ENCODE measurements around the gene NHP2.

The NHP2 gene

DNA sequence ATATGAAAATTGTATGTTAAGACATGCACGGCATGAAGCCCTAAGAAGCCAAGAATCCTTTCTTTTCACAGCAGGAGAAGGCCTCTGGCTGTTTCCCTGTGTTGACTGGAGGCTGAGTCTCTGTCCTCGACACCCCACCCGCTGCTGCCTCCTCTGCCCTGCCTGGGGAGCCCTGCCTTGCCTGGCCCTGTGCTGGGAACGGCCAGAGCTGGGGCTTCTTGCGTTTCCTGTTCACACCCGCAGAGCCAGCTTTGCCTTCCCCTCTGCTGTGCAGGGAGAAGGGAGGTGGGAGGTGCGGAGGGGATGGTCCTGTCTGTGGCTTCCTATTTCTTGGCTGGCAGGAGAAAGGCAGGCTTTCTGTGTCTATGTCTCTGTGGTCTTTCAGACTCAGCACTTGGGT, 40.3 kb upstream of the NHP2 start:
- Histone ChIP-seq H3K27ac (ENCODE audit: low read depth, low read length) (no peak overlapping the region), H3K4me1 (ENCODE audit: control insufficient read depth in 5 of 5, insufficient read depth in 5 of 5, low read length in 5 of 5) (no peaks in the 10 kb centered on the region), H3K9me3 (ENCODE audit: control insufficient read depth in 5 of 5, low read length in 5 of 5) (no peaks in the 10 kb centered on the region), H3K4me3 (ENCODE audit: low read depth in 1 of 5, low read length in 5 of 5) (no peak overlapping the region), H3K9ac (ENCODE audit: low read length in 5 of 5) (no peak overlapping the region), H3K36me3 (ENCODE audit: control insufficient read depth in 5 of 5, insufficient read depth in 5 of 5, low read length in 5 of 5) (no peaks in the 10 kb centered on the region), H3K27me3 (ENCODE audit: control insufficient read depth in 5 of 5, insufficient read depth in 4 of 5, low read length in 5 of 5) (peaks cover 6 to 17% (median 8%) of the 10 kb centered on the region in 5 donors)

DNA sequence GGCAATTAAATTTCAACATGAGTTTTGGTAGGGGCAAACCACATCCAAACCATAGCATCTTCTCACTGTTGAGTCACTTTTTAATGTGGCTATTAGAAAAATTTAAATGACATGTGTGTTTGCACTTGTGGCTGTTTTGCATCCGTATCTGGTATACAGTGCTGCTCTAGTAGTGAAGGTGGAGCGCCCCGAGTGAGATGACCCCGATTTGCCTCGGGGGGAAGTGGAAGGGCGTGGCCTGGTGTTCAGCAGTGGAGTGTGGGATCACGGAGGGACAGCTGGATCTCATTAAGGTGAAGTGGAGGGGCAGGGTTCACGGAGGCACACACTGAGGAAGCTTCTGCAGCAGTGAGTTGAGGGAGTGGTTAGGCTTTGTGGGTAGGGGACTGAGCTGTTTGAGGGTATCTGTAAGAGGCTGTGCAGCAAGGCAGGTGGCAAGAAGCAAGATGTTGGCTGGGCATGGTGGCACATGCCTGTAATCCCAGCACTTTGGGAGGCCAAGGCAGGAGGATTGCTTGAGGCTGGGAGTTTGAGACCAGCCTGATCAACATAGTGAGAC, 39.6 kb upstream of the NHP2 start:
- Histone ChIP-seq H3K4me3 (ENCODE audit: low read depth in 1 of 5, low read length in 5 of 5) (no peak overlapping the region), H3K36me3 (ENCODE audit: control insufficient read depth in 5 of 5, insufficient read depth in 5 of 5, low read length in 5 of 5) (no peaks in the 10 kb centered on the region), H3K9ac (ENCODE audit: low read length in 5 of 5) (no peak overlapping the region), H3K9me3 (ENCODE audit: control insufficient read depth in 5 of 5, low read length in 5 of 5) (no peaks in the 10 kb centered on the region), H3K27me3 (ENCODE audit: control insufficient read depth in 5 of 5, insufficient read depth in 4 of 5, low read length in 5 of 5) (peaks cover 7 to 17% (median 8%) of the 10 kb centered on the region in 5 donors), H3K27ac (ENCODE audit: low read depth, low read length) (no peak overlapping the region), H3K4me1 (ENCODE audit: control insufficient read depth in 5 of 5, insufficient read depth in 5 of 5, low read length in 5 of 5) (no peaks in the 10 kb centered on the region)

DNA sequence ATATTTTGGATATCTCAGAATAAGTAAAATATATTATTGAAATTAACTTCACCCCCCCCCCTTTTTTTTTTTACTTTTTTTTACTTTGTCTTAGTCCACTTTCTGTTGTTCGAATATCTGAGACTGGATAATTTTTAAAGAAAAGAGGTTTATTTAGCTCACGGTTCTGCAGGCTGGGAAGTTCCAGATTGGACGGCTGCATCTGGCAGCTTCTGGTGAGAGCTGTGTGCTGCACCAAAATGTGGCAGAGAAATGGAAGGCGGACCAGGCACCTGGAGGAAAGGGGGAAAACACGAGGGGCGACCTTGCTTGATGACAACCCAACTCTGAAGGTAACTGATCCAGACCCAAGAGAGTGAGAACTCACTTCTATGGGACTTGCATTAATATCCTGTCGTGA, 39.1 kb upstream of the NHP2 start:
- Histone ChIP-seq H3K4me3 (ENCODE audit: low read depth in 1 of 5, low read length in 5 of 5) (no peak overlapping the region), H3K27ac (ENCODE audit: low read depth, low read length) (no peak overlapping the region), H3K27me3 (ENCODE audit: control insufficient read depth in 5 of 5, insufficient read depth in 4 of 5, low read length in 5 of 5) (peaks cover 7 to 17% (median 8%) of the 10 kb centered on the region in 5 donors), H3K4me1 (ENCODE audit: control insufficient read depth in 5 of 5, insufficient read depth in 5 of 5, low read length in 5 of 5) (no peaks in the 10 kb centered on the region), H3K9me3 (ENCODE audit: control insufficient read depth in 5 of 5, low read length in 5 of 5) (no peaks in the 10 kb centered on the region), H3K9ac (ENCODE audit: low read length in 5 of 5) (no peak overlapping the region), H3K36me3 (ENCODE audit: control insufficient read depth in 5 of 5, insufficient read depth in 5 of 5, low read length in 5 of 5) (no peaks in the 10 kb centered on the region)

DNA sequence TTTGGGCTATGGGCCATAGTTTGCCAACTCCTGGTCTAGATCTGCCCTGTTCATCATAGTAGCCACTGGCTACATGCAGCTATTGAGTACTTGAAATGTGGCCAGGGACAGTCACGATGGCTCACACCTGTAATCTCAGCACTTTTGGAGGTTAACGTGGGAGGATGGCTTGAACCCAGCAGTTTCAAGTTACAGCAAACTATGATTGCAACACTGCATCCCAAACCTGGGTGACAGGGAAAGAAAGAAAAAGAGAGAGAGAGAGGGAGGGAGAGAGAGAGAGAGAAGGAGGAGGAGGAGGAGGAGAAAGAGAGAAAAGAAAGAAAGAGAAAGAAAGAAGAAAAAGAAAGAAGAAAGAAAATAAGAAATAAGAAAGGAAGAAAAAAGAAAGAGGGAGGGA, 38.6 kb upstream of the NHP2 start:
- Histone ChIP-seq H3K9ac (ENCODE audit: low read length in 5 of 5) (no peak overlapping the region), H3K4me3 (ENCODE audit: low read depth in 1 of 5, low read length in 5 of 5) (no peak overlapping the region), H3K36me3 (ENCODE audit: control insufficient read depth in 5 of 5, insufficient read depth in 5 of 5, low read length in 5 of 5) (no peaks in the 10 kb centered on the region), H3K9me3 (ENCODE audit: control insufficient read depth in 5 of 5, low read length in 5 of 5) (no peaks in the 10 kb centered on the region), H3K4me1 (ENCODE audit: control insufficient read depth in 5 of 5, insufficient read depth in 5 of 5, low read length in 5 of 5) (no peaks in the 10 kb centered on the region), H3K27me3 (ENCODE audit: control insufficient read depth in 5 of 5, insufficient read depth in 4 of 5, low read length in 5 of 5) (peaks cover 7 to 17% (median 8%) of the 10 kb centered on the region in 5 donors), H3K27ac (ENCODE audit: low read depth, low read length) (no peak overlapping the region)

GRCh38 chr5:178191661-178192060, 38.0 kb upstream of the NHP2 start:
- Histone ChIP-seq H3K27me3 (ENCODE audit: control insufficient read depth in 5 of 5, insufficient read depth in 4 of 5, low read length in 5 of 5) (peaks cover 7 to 17% (median 8%) of the 10 kb centered on the region in 5 donors), H3K4me3 (ENCODE audit: low read depth in 1 of 5, low read length in 5 of 5) (no peak overlapping the region), H3K36me3 (ENCODE audit: control insufficient read depth in 5 of 5, insufficient read depth in 5 of 5, low read length in 5 of 5) (no peaks in the 10 kb centered on the region), H3K27ac (ENCODE audit: low read depth, low read length) (no peak overlapping the region), H3K4me1 (ENCODE audit: control insufficient read depth in 5 of 5, insufficient read depth in 5 of 5, low read length in 5 of 5) (no peaks in the 10 kb centered on the region), H3K9ac (ENCODE audit: low read length in 5 of 5) (no peak overlapping the region), H3K9me3 (ENCODE audit: control insufficient read depth in 5 of 5, low read length in 5 of 5) (no peaks in the 10 kb centered on the region)

DNA sequence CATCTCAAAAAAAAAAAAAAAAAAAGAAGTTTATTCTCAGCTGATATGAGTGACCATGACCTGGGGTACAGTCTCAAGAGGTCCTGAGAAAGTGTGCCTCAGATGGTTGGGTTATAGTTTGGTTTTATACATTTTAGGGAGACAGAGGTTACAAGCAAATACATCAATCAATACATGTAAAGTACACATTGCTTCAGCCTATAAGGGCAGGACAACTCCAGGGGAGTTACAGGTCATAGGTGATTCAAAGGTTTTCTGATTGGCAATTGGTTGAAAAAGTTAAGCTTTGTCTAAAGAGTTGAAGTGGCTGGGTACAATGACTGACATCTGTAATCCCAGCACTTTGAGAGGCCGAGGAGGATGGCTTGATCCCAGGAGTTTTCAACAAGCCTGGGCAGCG, 35.7 kb upstream of the NHP2 start:
- no peak overlapping the region for H3K4me3 ChIP-seq (ENCODE audit: low read depth in 1 of 5, low read length in 5 of 5)
- no peaks in the 10 kb centered on the region for H3K36me3 ChIP-seq (ENCODE audit: control insufficient read depth in 5 of 5, insufficient read depth in 5 of 5, low read length in 5 of 5)

DNA sequence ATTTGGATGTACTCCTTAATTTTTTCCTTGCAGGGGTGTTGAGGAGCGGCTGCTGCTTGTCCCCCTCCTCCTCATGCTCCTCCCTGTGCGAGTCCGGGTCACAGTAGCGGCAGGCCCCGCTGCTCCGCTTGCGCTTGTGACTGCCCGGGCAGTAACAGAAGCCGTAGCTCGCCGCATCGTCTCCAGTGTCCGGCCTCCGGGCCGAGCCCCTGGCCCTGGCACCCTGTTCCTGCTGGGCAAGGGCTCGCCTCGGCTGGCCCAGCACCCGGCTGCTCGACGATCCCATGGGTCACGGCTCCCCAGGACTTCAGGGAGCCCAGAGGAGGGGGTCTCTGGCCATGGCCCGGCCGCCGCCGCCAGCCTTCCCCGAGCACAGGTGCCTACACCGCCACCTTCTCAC, 33.3 kb upstream of the NHP2 start, which contains the start of gene GMCL2:
Gene GMCL2, minus strand, starts transcription at position 358 of the 400 bp plus-strand sequence. Its CDS starts 72 bp downstream, at position 286.
- Histone ChIP-seq H3K9me3 (ENCODE audit: control insufficient read depth in 5 of 5, low read length in 5 of 5) (no peaks in the 10 kb centered on the region), H3K4me3 (ENCODE audit: low read depth in 1 of 5, low read length in 5 of 5) (no peak within 1 kb of the TSS), H3K4me1 (ENCODE audit: control insufficient read depth in 5 of 5, insufficient read depth in 5 of 5, low read length in 5 of 5) (no peaks in the 10 kb centered on the region), H3K9ac (ENCODE audit: low read length in 5 of 5) (no peak within 1 kb of the TSS), H3K27ac (ENCODE audit: low read depth, low read length) (no peak within 1 kb of the TSS), H3K27me3 (ENCODE audit: control insufficient read depth in 5 of 5, insufficient read depth in 4 of 5, low read length in 5 of 5) (peaks cover 0 to 2% (median 0%) of the 10 kb centered on the region in 5 donors), H3K36me3 (ENCODE audit: control insufficient read depth in 5 of 5, insufficient read depth in 5 of 5, low read length in 5 of 5) (no peaks in the 10 kb centered on the region)

More for the DNA sequence above, 35.7 kb upstream of the NHP2 start:
- Histone ChIP-seq H3K27ac (ENCODE audit: low read depth, low read length) (no peak overlapping the region), H3K9ac (ENCODE audit: low read length in 5 of 5) (no peak overlapping the region), H3K9me3 (ENCODE audit: control insufficient read depth in 5 of 5, low read length in 5 of 5) (no peaks in the 10 kb centered on the region), H3K27me3 (ENCODE audit: control insufficient read depth in 5 of 5, insufficient read depth in 4 of 5, low read length in 5 of 5) (peaks cover 7 to 14% (median 8%) of the 10 kb centered on the region in 5 donors), H3K4me1 (ENCODE audit: control insufficient read depth in 5 of 5, insufficient read depth in 5 of 5, low read length in 5 of 5) (no peaks in the 10 kb centered on the region)

- H3K9me3 ChIP-seq (ENCODE audit: control insufficient read depth in 5 of 5, low read length in 5 of 5), result no peaks in the 10 kb centered on the region
- no peak overlapping the region for H3K9ac ChIP-seq (ENCODE audit: low read length in 5 of 5)
- no peak overlapping the region for H3K27ac ChIP-seq (ENCODE audit: low read depth, low read length)
- H3K4me3 ChIP-seq (ENCODE audit: low read depth in 1 of 5, low read length in 5 of 5), result no peak overlapping the region
- H3K4me1 ChIP-seq (ENCODE audit: control insufficient read depth in 5 of 5, insufficient read depth in 5 of 5, low read length in 5 of 5), result no peaks in the 10 kb centered on the region
- no peaks in the 10 kb centered on the region for H3K36me3 ChIP-seq (ENCODE audit: control insufficient read depth in 5 of 5, insufficient read depth in 5 of 5, low read length in 5 of 5)
- H3K27me3 ChIP-seq (ENCODE audit: control insufficient read depth in 5 of 5, insufficient read depth in 4 of 5, low read length in 5 of 5), result peaks cover 0 to 2% (median 0%) of the 10 kb centered on the region in 5 donors
Measured at GRCh38 chr5:178186427-178186826, 32.7 kb upstream of the NHP2 start.

DNA sequence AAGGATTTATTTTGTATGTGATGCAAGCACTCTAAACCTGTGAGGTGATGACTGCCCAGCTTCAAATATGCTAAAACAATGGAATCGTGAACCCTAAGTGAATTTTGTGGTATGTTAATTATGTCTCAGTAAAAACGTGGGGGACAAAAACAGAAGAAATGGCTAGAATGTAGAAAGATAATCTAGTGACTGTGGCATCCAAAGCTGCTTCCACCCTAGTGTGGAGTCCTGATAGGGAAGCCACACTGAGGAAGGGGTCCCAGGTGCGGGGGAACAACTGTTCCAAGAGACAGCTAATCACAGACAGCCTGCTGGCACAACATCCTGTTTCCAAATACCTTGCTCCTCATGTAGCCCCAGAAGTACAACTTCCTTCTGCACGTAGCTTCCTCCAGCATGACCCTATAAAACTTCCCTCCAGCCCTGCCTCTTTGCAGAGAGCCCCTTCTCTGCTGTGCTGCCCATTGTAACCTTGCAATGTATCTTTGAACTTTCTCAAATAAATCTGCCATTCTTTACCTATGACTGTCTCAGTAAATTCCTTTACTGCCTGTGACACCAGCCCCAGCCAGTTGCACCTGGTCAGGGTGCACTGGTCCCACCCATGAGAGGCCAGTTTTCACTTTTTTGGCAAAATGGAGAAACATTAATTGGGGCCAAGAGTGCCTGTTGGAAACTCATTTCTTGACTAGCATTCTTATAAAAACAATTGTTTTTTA, 28.6 kb upstream of the NHP2 start:
- Histone ChIP-seq H3K9me3 (ENCODE audit: control insufficient read depth in 5 of 5, low read length in 5 of 5) (peaks cover 0 to 3% (median 0%) of the 10 kb centered on the region in 5 donors), H3K4me1 (ENCODE audit: control insufficient read depth in 5 of 5, insufficient read depth in 5 of 5, low read length in 5 of 5) (no peaks in the 10 kb centered on the region), H3K27ac (ENCODE audit: low read depth, low read length) (no peak overlapping the region), H3K4me3 (ENCODE audit: low read depth in 1 of 5, low read length in 5 of 5) (no peak overlapping the region), H3K9ac (ENCODE audit: low read length in 5 of 5) (no peak overlapping the region), H3K36me3 (ENCODE audit: control insufficient read depth in 5 of 5, insufficient read depth in 5 of 5, low read length in 5 of 5) (no peaks in the 10 kb centered on the region), H3K27me3 (ENCODE audit: control insufficient read depth in 5 of 5, insufficient read depth in 4 of 5, low read length in 5 of 5) (peaks cover 0 to 10% (median 2%) of the 10 kb centered on the region in 5 donors)

- no peak overlapping the region for H3K9ac ChIP-seq (ENCODE audit: low read length in 5 of 5)
- no peak overlapping the region for H3K4me3 ChIP-seq (ENCODE audit: low read depth in 1 of 5, low read length in 5 of 5)
- peaks cover 0 to 10% (median 2%) of the 10 kb centered on the region in 5 donors for H3K27me3 ChIP-seq (ENCODE audit: control insufficient read depth in 5 of 5, insufficient read depth in 4 of 5, low read length in 5 of 5)
- H3K27ac ChIP-seq (ENCODE audit: low read depth, low read length), result no peak overlapping the region
- H3K36me3 ChIP-seq (ENCODE audit: control insufficient read depth in 5 of 5, insufficient read depth in 5 of 5, low read length in 5 of 5), result no peaks in the 10 kb centered on the region
- H3K4me1 ChIP-seq (ENCODE audit: control insufficient read depth in 5 of 5, insufficient read depth in 5 of 5, low read length in 5 of 5), result no peaks in the 10 kb centered on the region
- peaks cover 0 to 3% (median 0%) of the 10 kb centered on the region in 5 donors for H3K9me3 ChIP-seq (ENCODE audit: control insufficient read depth in 5 of 5, low read length in 5 of 5)
Measured at GRCh38 chr5:178180141-178180863, 26.6 kb upstream of the NHP2 start.
